HUES64 (cell line): ENCODE results near the gene RALGAPA2. TPM values are rescaled to one million over a fixed set of nuclear protein-coding genes. Genes with fewer than 3 reads are reported as not detected.

Source experiments
- H3K27ac ChIP-seq: 2 replicates; pipeline ENCODE4 v1.7.0; 2013; ENCODE audit warnings: low read depth, low read length, inconsistent platforms
- H3K27me3 ChIP-seq: 2 replicates; pipeline ENCODE4 v1.6.1; 2013; ENCODE audit warnings: mild to moderate bottlenecking, low read length; ENCODE audit not compliant: insufficient read depth
- H3K36me3 ChIP-seq: 2 replicates; pipeline ENCODE4 v1.6.1; 2013; ENCODE audit warnings: mild to moderate bottlenecking, low read length; ENCODE audit not compliant: insufficient read depth
- H3K4me1 ChIP-seq: 2 replicates; pipeline ENCODE4 v1.6.1; 2013; ENCODE audit warnings: mild to moderate bottlenecking, low read length, moderate library complexity; ENCODE audit not compliant: insufficient read depth
- H3K4me3 ChIP-seq: 2 replicates; pipeline ENCODE4 v1.5.1; 2013; ENCODE audit warnings: mild to moderate bottlenecking, low read length, moderate library complexity
- H3K9ac ChIP-seq: 2 replicates; pipeline ENCODE4 v1.6.1; 2013; ENCODE audit warnings: mild to moderate bottlenecking, low read depth, low read length
- H3K9me3 ChIP-seq: 2 replicates; pipeline ENCODE4 v1.6.1; 2013; ENCODE audit warnings: low read depth, low read length; ENCODE audit not compliant: insufficient read depth
- WGBS: fragments of 150-250, 120-280 bp; methylation state at CpG from one replicate; pipeline ENCODE4 v1.1.7; 2013; ENCODE audit warnings: missing lambda C conversion rate; 5-methylcytosine and 5-hydroxymethylcytosine counted together
- polyA plus RNA-seq, 2 experiments: library from polyadenylated mRNA; stranded (reverse); fragments of 50-300 nt; gene quantifications; one replicate each; pipeline ENCODE4 v1.2.3, GENCODE V29; 2013

RALGAPA2 gene
- polyA plus RNA-seq (2013, experiment 1 of 2): 11.2 TPM
- 9.7 TPM for polyA plus RNA-seq (2013, experiment 2 of 2)

DNA sequence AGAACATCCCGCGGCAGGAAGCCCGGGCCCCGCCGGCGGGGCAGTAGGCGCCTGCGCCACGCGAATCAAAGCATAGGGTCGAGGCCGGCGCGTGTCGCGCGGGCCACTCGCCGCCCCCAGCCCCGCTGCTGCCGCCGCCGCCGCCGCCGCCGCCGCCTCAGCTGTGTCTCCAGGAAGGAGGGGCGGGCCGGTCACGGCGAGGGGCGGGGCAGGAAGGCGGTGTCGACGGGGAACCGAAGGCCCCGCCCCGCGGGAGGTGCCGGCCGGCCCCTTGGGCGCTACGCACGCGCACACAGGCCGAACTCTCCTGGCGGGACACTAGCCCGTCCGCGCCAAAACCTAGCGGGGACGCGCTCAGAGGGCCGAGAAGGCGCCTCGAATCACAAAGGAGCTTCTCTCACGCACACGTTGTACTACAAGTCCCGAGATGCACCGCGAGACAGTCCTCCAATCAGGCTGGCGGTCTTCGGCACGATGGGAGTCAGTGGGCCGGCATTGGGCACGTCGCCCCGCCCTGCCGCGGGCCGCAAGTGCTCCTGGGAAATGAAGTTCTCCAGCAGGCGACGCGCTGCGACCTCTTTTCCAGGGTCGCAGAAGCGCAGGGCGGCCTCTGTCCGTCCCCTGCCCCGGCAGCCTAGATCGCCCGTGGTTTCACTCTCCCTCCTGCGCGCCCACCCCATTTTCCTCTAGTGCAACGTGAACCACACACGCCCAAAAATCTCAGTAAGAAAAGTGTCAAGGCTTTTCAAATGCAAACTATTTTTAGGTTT, at the start of gene RALGAPA2:
RALGAPA2 (minus strand) TSS at position 171 of the 770 bp plus-strand sequence; CDS start at position 7, 164 bp downstream.
- H3K9me3 ChIP-seq: no peaks in the 10 kb centered on the region

DNA sequence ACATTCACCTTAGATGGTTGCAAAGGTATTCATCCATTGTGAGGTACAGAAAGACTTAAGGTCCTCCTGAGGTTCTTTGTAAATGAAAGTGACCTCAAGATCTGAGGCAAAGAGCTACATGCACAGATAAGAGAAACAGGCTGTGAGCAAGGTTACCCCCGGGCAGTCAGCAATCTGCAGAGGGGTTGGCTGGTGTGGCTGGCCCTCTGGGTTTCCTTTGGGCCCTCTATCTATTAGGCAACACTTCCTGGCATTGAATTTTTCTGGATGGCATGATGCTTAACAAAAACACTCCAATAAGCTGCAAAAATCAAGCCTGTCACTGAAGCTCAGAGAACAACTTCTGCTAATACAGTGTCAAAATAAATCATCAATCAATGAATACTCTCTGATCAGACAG, 48.9 kb upstream of the RALGAPA2 start:
- no peaks in the 10 kb centered on the region for H3K9me3 ChIP-seq
- 86% methylated on average over 1 of the region's 1 CpG for WGBS

More for the DNA sequence above, at the start of gene RALGAPA2:
- peak within 1 kb of the TSS; percentile 84; the same call in 1 of the 2 replicates for H3K27ac ChIP-seq
- H3K4me3 ChIP-seq: peak within 1 kb of the TSS; percentile 73
- peak within 1 kb of the TSS; percentile 68 for H3K9ac ChIP-seq
- no peaks in the 10 kb centered on the region for H3K27me3 ChIP-seq
- peaks cover 12% of the 10 kb centered on the region; the same call in 1 of the 2 replicates for H3K4me1 ChIP-seq
- H3K36me3 ChIP-seq: no peaks in the 10 kb centered on the region
- under 1% methylated on average over 87 of the region's 87 CpGs for WGBS

DNA sequence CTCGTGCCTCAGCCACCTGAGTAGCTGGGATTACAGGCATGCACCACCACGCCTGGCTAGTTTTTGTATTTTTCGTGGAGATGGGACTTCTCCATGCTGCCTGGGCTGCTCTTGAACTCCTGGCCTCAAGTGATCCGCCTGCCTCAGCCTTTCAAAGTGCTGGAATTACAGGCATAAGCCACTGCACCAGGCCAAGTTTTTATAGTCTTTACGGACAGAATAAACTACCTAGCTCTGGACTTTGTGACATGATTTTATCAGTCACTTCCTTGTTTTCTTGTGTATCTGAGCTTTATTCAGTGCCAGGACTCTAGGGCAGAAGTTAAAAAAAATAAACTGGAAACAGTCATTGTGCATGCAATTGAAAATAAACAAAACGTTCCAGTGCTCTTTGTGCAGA, 46.7 kb upstream of the RALGAPA2 start:
- Histone ChIP-seq H3K27ac (no peak overlapping the region), H3K27me3 (no peaks in the 10 kb centered on the region), H3K4me3 (no peak overlapping the region), H3K9me3 (no peaks in the 10 kb centered on the region), H3K36me3 (no peaks in the 10 kb centered on the region), H3K9ac (no peak overlapping the region), H3K4me1 (no peaks in the 10 kb centered on the region)
- 94% methylated on average over 6 of the region's 6 CpGs for whole genome bisulfite sequencing

More for the DNA sequence above, 48.9 kb upstream of the RALGAPA2 start:
- no peaks in the 10 kb centered on the region for H3K27me3 ChIP-seq
- H3K4me1 ChIP-seq: no peaks in the 10 kb centered on the region
- no peaks in the 10 kb centered on the region for H3K36me3 ChIP-seq
- H3K4me3 ChIP-seq: no peak overlapping the region
- no peak overlapping the region for H3K27ac ChIP-seq
- no peak overlapping the region for H3K9ac ChIP-seq

DNA sequence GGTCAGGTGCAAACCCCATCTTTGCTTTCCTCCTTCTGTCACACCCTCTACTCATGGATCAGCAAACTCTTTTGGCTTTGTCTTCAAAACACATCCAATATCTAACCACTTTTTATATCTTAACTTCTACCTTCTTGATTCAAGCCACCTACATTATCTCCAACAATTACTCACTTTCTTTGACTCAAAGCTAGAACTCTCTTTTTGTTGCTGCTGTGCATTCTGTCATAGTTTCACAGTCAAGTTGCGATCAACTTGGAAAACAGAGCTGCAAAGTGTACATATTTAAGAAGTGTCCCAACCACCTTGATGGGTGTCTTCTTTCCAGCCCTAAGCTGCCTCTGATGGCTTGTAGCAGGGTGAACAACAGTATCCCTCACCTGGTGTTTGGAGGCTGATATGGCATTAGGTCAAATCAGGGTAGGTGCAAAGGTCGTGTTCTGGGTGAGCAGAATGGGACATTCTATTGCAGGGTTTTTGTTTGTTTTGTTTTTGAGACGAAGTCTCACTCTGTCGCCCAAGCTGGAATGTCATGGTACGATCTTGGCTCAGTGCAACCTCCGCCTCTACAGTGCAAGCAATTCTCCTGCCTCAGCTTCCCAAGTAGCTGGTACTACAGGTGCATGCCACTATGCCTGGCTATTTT, 43.4 kb upstream of the RALGAPA2 start:
- Histone ChIP-seq H3K36me3 (no peaks in the 10 kb centered on the region), H3K9ac (no peak overlapping the region), H3K9me3 (no peaks in the 10 kb centered on the region), H3K4me1 (no peaks in the 10 kb centered on the region), H3K4me3 (no peak overlapping the region), H3K27ac (no peak overlapping the region), H3K27me3 (no peaks in the 10 kb centered on the region)
- 92% methylated on average over 6 of the region's 6 CpGs for WGBS

DNA sequence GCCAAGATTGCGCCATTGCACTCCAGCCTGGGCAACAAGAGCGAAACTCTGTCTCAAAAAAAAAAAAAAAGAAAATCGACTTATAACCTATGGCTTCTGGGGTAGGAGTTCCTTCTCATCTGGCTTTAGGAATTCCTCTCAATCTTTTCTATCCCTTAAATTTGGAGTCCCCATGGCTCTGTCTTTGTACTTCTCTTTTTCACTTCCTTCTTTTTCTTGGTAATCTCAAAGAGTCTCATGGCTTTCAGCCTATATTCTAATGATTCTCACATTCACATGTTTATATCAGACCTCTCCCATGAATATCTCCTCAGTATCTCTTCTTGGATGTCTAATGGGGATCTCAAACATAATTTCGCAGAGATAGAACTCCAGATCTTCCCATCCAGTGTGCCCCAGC, 42.8 kb upstream of the RALGAPA2 start:
- H3K27me3 ChIP-seq: no peaks in the 10 kb centered on the region
- H3K4me1 ChIP-seq: no peaks in the 10 kb centered on the region
- 87% methylated on average over 4 of the region's 4 CpGs for WGBS
- no peak overlapping the region for H3K4me3 ChIP-seq
- H3K27ac ChIP-seq: no peak overlapping the region
- H3K36me3 ChIP-seq: no peaks in the 10 kb centered on the region
- no peak overlapping the region for H3K9ac ChIP-seq
- H3K9me3 ChIP-seq: no peaks in the 10 kb centered on the region

DNA sequence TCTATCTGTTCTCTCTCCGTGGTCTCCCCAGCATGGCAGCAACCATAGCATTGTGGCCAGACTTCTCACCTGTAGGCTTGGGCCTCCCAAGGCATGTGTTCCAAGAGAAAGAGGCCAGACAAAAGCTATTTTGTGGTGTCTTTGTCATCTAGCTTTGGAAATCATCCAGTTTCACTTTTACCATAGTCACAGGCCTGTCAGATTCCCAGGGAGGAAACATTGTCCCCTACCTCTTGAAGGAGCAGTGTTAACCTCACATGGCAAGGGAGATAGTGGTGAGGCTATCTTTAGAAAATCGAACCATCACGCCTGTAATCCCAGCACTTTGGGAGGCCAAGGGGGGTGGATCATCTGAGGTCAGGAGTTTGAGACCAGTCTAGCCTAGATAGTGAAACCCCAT, 42.3 kb upstream of the RALGAPA2 start:
- Histone ChIP-seq H3K4me1 (no peaks in the 10 kb centered on the region), H3K4me3 (no peak overlapping the region), H3K9ac (no peak overlapping the region), H3K27ac (no peak overlapping the region), H3K36me3 (no peaks in the 10 kb centered on the region), H3K27me3 (no peaks in the 10 kb centered on the region), H3K9me3 (no peaks in the 10 kb centered on the region)
- 95% methylated on average over 3 of the region's 3 CpGs for WGBS

DNA sequence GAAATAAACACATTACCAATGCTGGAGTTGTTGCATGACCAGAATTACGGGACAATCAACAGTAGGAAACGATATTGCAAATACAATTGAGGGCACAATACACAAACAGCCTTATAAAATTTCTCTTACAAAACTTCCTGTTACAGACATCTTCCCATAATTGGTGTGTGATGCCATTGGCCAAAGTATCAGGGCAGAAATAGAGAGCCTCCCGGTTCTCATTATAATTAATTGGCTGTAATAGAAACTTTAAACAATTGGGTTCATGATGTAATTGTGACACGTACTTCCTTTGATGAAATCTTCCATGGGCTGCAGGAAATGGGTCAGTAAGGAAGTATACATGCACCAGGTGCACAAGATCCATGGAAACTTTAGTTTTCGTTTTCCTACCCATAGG, 40.3 kb upstream of the RALGAPA2 start:
- 93% methylated on average over 5 of the region's 5 CpGs for WGBS
- H3K27ac ChIP-seq: no peak overlapping the region
- H3K4me3 ChIP-seq: no peak overlapping the region
- no peaks in the 10 kb centered on the region for H3K36me3 ChIP-seq
- H3K9me3 ChIP-seq: peaks cover 9% of the 10 kb centered on the region; the same call in 1 of the 2 replicates
- no peaks in the 10 kb centered on the region for H3K27me3 ChIP-seq
- no peak overlapping the region for H3K9ac ChIP-seq
- H3K4me1 ChIP-seq: no peaks in the 10 kb centered on the region

DNA sequence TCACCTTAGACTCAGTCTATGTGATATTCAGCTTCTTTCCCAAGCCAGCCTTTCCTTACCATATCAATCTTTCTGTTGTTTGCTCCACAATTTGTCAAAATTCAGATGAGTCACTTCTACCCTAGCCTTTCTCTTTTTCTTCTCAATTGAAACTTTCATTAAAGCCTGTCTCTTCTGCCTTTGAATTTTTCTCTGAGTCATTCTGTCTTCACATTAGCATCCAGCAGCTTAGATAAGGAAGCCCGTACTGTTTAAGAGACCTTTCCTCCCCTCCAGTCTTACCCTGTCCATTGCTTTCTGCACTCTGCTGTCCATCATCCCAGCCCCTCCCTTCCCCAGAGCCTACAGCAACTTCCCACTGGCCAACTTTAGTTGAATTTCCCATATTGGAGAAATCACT, 34.9 kb upstream of the RALGAPA2 start:
- Histone ChIP-seq H3K4me3 (no peak overlapping the region), H3K36me3 (no peaks in the 10 kb centered on the region), H3K4me1 (peaks cover 18% of the 10 kb centered on the region), H3K27me3 (no peaks in the 10 kb centered on the region), H3K9ac (no peak overlapping the region), H3K27ac (no peak overlapping the region), H3K9me3 (peaks cover 9% of the 10 kb centered on the region; the same call in 1 of the 2 replicates)
- 76% methylated on average over 1 of the region's 1 CpG for WGBS

DNA sequence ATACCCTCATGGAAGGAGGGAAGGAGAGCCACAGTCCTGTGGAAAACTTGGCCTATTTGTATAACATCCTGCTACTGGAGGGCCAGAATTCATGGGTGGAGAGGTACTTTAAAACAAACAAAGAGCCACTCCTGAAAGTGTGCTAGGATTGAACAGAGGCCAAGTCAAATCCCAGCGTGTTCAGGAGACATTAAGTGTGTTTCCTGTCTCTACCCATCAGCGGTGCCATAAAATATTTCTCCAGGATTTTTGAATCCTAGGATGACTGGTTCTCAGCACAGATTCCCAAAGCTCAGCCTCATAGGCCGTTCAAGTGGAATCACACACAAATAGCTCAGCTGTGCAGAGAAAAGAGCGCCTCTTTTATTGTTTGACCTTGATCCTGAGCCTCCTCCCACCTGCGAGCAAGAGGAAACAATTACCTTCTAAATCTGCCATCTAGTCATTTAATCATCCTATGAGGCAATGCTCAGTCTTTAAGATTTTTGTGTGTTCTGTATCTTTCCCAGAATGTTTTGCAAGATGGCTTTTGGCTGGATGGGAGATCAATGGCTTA, 31.8 kb upstream of the RALGAPA2 start:
- Histone ChIP-seq H3K9ac (peak overlapping the region; percentile 38; the same call in 1 of the 2 replicates), H3K27me3 (no peaks in the 10 kb centered on the region), H3K9me3 (peaks cover 9% of the 10 kb centered on the region; the same call in 1 of the 2 replicates), H3K4me1 (peaks cover 18% of the 10 kb centered on the region), H3K27ac (peak overlapping the region; percentile 74), H3K4me3 (no peak overlapping the region), H3K36me3 (no peaks in the 10 kb centered on the region)
- 88% methylated on average over 5 of the region's 5 CpGs for whole genome bisulfite sequencing

DNA sequence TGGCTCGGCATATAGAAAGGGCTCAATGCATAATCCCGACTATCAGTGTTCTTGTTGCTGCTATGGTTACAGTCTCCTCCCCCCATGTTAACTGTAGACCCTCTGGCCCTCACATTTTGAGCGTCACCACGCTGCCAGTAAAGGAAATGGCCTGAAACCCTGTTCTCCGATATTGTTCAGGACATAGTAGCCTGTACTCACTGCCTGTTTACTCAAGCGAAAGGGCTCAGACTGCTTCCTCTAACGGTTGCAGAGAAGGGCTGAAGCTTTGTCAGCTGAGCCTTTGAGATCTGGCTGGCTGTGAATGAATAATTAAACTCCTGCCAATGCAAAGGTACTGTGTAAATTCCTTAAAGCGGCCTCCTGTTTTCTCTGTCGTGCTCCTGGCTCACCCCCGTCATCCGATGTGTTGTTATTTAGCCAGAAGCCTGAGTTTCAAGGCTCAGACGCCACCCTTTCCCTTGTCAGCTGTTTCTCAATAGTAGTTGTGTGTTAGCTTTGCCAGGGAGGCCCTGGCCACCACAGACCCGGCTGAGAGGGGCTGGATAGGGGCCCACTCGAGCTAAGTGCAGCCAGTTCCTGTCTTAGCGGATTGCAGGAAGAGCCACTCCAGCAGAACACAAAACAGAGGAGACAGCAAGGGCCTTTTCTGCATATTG, 31.2 kb upstream of the RALGAPA2 start:
- H3K9ac ChIP-seq: peak overlapping the region; percentile 38; the same call in 1 of the 2 replicates
- H3K4me1 ChIP-seq: peaks cover 18% of the 10 kb centered on the region
- peak overlapping the region; percentile 32 for H3K4me3 ChIP-seq
- no peaks in the 10 kb centered on the region for H3K27me3 ChIP-seq
- 29% methylated on average over 15 of the region's 15 CpGs for WGBS
- H3K27ac ChIP-seq: peak overlapping the region; percentile 74
- H3K9me3 ChIP-seq: peaks cover 6% of the 10 kb centered on the region; the same call in 1 of the 2 replicates
- no peaks in the 10 kb centered on the region for H3K36me3 ChIP-seq
